GM23338 (cell line): ENCODE measurements around the gene TPCN2.
"Not testable (repeated sequence)": the region's sequence is repeated elsewhere in the genome, so short reads cannot be mapped to it uniquely, and the experiment has no call there.

Experiments
- CREB1 ChIP-seq: fragments of 250-450 bp; sonication (Bioruptor Pico); IDR thresholded peaks from 2 replicates; pipeline ENCODE4 v1.5.0; 2020; ENCODE audit warnings: low read depth, mild to moderate bottlenecking, moderate library complexity
- CTCF ChIP-seq, 2 experiments: fragments of 200-600 bp in 1 of 2; sonication (generic) in 1 of 2; conservative IDR thresholded peaks; 2 replicates each; pipeline versions ENCODE4 v1.5.1 to v1.6.1; 2016 to 2017; ENCODE audit warnings: antibody characterized with exemption in 2 of 2, low read depth in 2 of 2, mild to moderate bottlenecking in 2 of 2, moderate library complexity in 1 of 2
- EZH2 ChIP-seq: fragments of 200-600 bp; sonication (generic); IDR thresholded peaks from one replicate; pipeline ENCODE4 v1.8.0; 2017; ENCODE audit warnings: antibody characterized with exemption, mild to moderate bottlenecking, low read depth; ENCODE audit not compliant: unreplicated experiment
- EZH2phosphoT487 ChIP-seq: fragments of 200-600 bp; sonication (generic); IDR thresholded peaks from one replicate; pipeline ENCODE4 v1.8.1; 2018; ENCODE audit warnings: antibody characterized with exemption; ENCODE audit not compliant: unreplicated experiment
- POLR2AphosphoS5 ChIP-seq: IDR thresholded peaks from 2 replicates; pipeline ENCODE4 v1.6.1; 2016; ENCODE audit warnings: antibody characterized with exemption, low read depth
- REST ChIP-seq: IDR thresholded peaks from one replicate; pipeline ENCODE4 v1.6.1; 2018; ENCODE audit warnings: antibody characterized with exemption; ENCODE audit not compliant: unreplicated experiment

- not testable (repeated sequence) for TF ChIP-seq POLR2AphosphoS5; CTCF (conservative IDR thresholded peaks at IDR 0.05; ENCODE audit: low read depth in 2 of 2); REST; EZH2; CREB1 (CRISPR knock-in tag); EZH2phosphoT487
Measured at GRCh38 chr11:69076977-69077376, 28.2 kb downstream of the TPCN2 start.
